Uterus (tissue), 2 donors: ENCODE data around the gene CCDC150.

Source experiments
- CTCF ChIP-seq, 4 experiments: fragments of 200-600 bp in 2 of 4; fragments of 450-650 bp in 2 of 4; sonication (generic) in 2 of 4; IDR thresholded peaks; one replicate each; pipeline ENCODE4 v1.5.1; 2016 to 2019; ENCODE audit warnings: antibody characterized with exemption in 4 of 4, mild to moderate bottlenecking in 2 of 4, moderate library complexity in 1 of 4
- POLR2A ChIP-seq, 2 donors: fragments of 450-650 bp; IDR thresholded peaks; one replicate each; pipeline ENCODE4 v1.6.1; 2016; ENCODE audit warnings: antibody characterized with exemption in 2 of 2, mild to moderate bottlenecking in 1 of 2, moderate library complexity in 1 of 2

GRCh38 chr2:196640031-196640548, 575 bp downstream of the CCDC150 start:
- TF ChIP-seq CTCF (IDR thresholded peaks at IDR 0.05) (no peak), POLR2A (IDR thresholded peaks at IDR 0.05) (no peak)
